ENCODE measurements around the gene TCAIM.

- TF ChIP-seq POLR2A (IDR thresholded peaks at IDR 0.05) (no peak), POLR2AphosphoS5 (IDR thresholded peaks at IDR 0.05) (no peak), CTCF (IDR thresholded peaks at IDR 0.05) (no peak)
Measured at GRCh38 chr3:44418549-44418948, 80.0 kb downstream of the TCAIM start.

All from prostate gland (tissue), 2 donors.